Esophagus muscularis mucosa (tissue), 3 donors: ENCODE data around the gene LARGE1.

Source experiments
- POLR2A ChIP-seq: fragments of 450-650 bp; IDR thresholded peaks from one replicate; pipeline ENCODE4 v1.6.1; 2017; ENCODE audit warnings: antibody characterized with exemption, moderate library complexity, mild to moderate bottlenecking, low read depth
- POLR2AphosphoS5 ChIP-seq, 2 donors: sonication (generic); formaldehyde crosslinking; IDR thresholded peaks; one replicate each; pipeline ENCODE4 v1.6.1; 2017; ENCODE audit warnings: antibody characterized with exemption in 2 of 2
- TF ChIP-seq, protein P1 (sequence below), 3 experiments: fragments of 200-600 bp in 2 of 3; fragments of 450-650 bp in 1 of 3; sonication (generic) in 2 of 3; IDR thresholded peaks; one replicate each; pipeline ENCODE4 v1.5.1; 2017 to 2019; ENCODE audit warnings: antibody characterized with exemption in 3 of 3, mild to moderate bottlenecking in 2 of 3, moderate library complexity in 1 of 3

DNA sequence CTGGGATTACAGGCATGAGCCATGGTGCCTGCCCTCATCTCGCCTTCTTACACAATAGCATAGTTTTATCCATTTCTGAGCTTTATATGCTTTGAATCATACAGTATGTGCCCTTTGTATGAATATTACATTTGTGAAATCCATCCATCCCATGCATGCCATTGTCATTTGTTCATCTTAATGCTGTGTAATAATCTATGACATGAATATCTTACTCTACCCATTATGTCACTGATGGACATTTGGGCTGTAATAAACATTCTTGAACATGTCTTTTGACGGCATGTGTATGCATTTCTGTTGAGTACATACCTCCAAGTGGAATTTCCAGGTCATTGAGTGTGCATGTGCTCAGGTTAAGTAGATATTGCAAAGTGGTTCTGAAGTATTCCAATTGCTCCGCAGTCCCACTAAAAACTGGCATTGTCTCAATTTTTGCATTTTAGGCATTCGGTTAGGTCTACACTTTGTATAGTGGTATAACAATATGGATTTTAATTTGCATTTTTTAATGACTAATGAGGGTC lies 522.8 kb downstream of the LARGE1 start:
- TF ChIP-seq, protein P1, sequence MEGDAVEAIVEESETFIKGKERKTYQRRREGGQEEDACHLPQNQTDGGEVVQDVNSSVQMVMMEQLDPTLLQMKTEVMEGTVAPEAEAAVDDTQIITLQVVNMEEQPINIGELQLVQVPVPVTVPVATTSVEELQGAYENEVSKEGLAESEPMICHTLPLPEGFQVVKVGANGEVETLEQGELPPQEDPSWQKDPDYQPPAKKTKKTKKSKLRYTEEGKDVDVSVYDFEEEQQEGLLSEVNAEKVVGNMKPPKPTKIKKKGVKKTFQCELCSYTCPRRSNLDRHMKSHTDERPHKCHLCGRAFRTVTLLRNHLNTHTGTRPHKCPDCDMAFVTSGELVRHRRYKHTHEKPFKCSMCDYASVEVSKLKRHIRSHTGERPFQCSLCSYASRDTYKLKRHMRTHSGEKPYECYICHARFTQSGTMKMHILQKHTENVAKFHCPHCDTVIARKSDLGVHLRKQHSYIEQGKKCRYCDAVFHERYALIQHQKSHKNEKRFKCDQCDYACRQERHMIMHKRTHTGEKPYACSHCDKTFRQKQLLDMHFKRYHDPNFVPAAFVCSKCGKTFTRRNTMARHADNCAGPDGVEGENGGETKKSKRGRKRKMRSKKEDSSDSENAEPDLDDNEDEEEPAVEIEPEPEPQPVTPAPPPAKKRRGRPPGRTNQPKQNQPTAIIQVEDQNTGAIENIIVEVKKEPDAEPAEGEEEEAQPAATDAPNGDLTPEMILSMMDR (IDR thresholded peaks at IDR 0.05): no peak
- TF ChIP-seq POLR2AphosphoS5 (IDR thresholded peaks at IDR 0.05) (no peak), POLR2A (no peak)
